A549 treated with CpdA at 1 μM for 4 hours (cell line): ENCODE results near the gene SPINK2. TPM values are rescaled to one million over a fixed set of nuclear protein-coding genes. Genes with fewer than 3 reads are reported as not detected.

Source experiments
- total RNA-seq: library from RNA; stranded (reverse); fragments of 200-300 nt; extraction: Qiagen RNA extraction; gene quantifications from 5 replicates; pipeline ENCODE4 v1.2.3, GENCODE V29; 2022; ENCODE audit warnings: low read depth

The SPINK2 gene, protein sequence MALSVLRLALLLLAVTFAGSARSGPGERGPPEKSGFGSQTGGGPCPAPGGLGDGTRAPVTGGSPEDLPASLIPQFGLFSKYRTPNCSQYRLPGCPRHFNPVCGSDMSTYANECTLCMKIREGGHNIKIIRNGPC
- total RNA-seq, result not detected in 5 replicates

DNA sequence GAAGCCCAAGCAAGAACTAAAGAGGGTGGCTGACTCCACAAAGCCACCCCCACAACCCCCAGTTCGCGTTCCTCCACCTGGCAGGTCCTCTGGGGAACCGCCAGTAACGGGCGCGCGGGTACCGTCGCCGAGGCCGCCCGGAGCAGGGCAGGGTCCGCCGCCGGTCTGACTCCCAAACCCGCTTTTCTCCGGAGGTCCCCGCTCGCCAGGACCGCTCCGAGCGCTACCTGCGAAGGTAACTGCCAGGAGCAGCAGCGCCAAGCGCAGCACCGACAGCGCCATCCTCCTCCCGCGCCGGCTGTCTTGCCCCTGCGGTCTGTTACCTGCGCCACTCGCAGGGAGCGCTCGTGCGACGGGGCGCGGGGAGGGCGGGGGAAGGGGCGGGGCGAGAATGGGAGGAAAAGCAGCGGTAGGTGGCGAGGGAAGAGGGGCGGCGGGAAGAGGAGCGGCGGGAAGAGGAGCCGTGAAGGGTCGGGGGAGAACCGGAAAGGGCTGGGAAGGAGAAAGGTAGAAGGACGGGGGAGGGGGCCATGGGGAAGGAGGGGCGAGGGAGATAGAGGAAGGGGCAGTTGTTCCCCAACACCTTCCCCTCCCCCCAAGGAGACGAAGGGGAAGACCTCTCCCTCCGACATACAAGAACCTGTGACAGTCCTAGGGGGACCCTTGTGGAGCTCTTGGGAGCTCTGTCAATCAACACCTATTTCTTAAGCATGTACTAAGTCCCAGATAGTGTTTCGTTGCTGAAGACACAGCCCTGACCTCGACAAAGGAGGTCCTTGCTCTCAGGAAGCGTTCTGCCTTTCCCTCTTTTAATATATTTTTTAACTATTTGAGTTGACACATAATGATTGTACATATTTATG lies at the start of gene SPINK2:
Gene SPINK2 (minus strand): TSS at position 321 of the 863 bp plus-strand sequence. CDS start 39 bp downstream, at position 282.

Other genes starting within 250 kb of the SPINK2 start
- gene HOPX, start 140.4 kb downstream of the SPINK2 start, total RNA-seq, result not detected in 5 replicates
- 6.8 to 9.4 TPM (median 7.4 TPM) in 5 replicates for gene REST, start 86.2 kb upstream of the SPINK2 start, total RNA-seq
- gene NOA1, start 155.9 kb upstream of the SPINK2 start, total RNA-seq, result 14.4 to 17.0 TPM (median 16.1 TPM) in 5 replicates
- gene POLR2B, start 157.2 kb upstream of the SPINK2 start, total RNA-seq, result 69.7 to 79.2 TPM (median 70.1 TPM) in 5 replicates